Pancreas (tissue), 10 donors: ENCODE data around the gene DSCAML1. TPM values are rescaled to one million over a fixed set of nuclear protein-coding genes. Genes with fewer than 3 reads are reported as not detected.
"Not testable (repeated sequence)": the region's sequence is repeated elsewhere in the genome, so short reads cannot be mapped to it uniquely, and the experiment has no call there.

Experiments
- ATAC-seq, 4 donors: fragments of 200-7000 bp; cut with Tn5 transposase; one replicate each; pipeline versions ENCODE4 v1.8.0 to v1.9.1; 2020; ENCODE audit warnings: mild to moderate bottlenecking in 4 of 4, moderate library complexity in 4 of 4
- DNase-seq, 6 donors: peaks; one replicate each; pipeline ENCODE4 v3.0.0-alpha.2; 2020
- FAIRE-seq: peaks from 2 replicates; lab custom pipeline; 2012; peaks lifted over from hg19 to GRCh38; lab: Jason Lieb, UNC
- H3K27ac ChIP-seq, 4 donors: fragments of 200-600 bp; sonication (generic); 1 replicate in 3 of 4; 2 replicates in 1 of 4; pipeline versions ENCODE4 v1.5.0 to v1.8.0; 2020
- H3K27me3 ChIP-seq, 4 donors: fragments of 200-600 bp; one replicate each; pipeline ENCODE4 v1.8.0; 2021
- H3K36me3 ChIP-seq, 3 donors: fragments of 200-600 bp; sonication (generic) in 1 of 3; one replicate each; pipeline versions ENCODE4 v1.5.0 to v1.8.0; 2020 to 2021
- H3K4me1 ChIP-seq, 3 donors: fragments of 200-600 bp; one replicate each; pipeline ENCODE4 v1.8.0; 2021
- H3K4me3 ChIP-seq, 4 donors: fragments of 200-600 bp; sonication (generic) in 2 of 4; one replicate each; pipeline versions ENCODE4 v1.5.0 to v1.8.0; 2020 to 2021
- H3K9me3 ChIP-seq, 4 donors: fragments of 200-600 bp; one replicate each; pipeline ENCODE4 v1.8.0; 2021
- WGBS, 2 donors: extraction: QIAGEN DNeasy Blood & Tissue Kit; methylation state at CpG; one replicate each; pipeline ENCODE4 v1.1.7; 2013; 5-methylcytosine and 5-hydroxymethylcytosine counted together
- intact Hi-C, 3 donors: fragments of 100-400 bp; cut with DNase I; formaldehyde crosslinking; loops; one replicate each; pipeline versions ENCODE4 v1.11.1 to v1.14.2; 2022
- polyA plus RNA-seq, 2 donors: library from polyadenylated mRNA; stranded (reverse); fragments of 200-250 nt; gene quantifications; one replicate each; pipeline ENCODE4 v1.2.3, GENCODE V29; 2013
- total RNA-seq, 6 donors: library from RNA; stranded (reverse); fragmentation: NEBNext Ultra II Directional in 4 of 6; extraction: Animal tissue kit (Norgen Biotek cat#: 25700) in 4 of 6; gene quantifications; one replicate each; pipeline versions ENCODE4 v1.2.1 to v1.2.4, GENCODE V29; 2021 to 2023
- TF ChIP-seq, protein P1 (sequence below), 4 donors: fragments of 200-600 bp; sonication (generic) in 3 of 4; IDR thresholded peaks; one replicate each; pipeline versions ENCODE4 v1.5.0 to v1.8.0; 2021; ENCODE audit warnings: antibody characterized with exemption in 4 of 4
- donor health status: healthy with polysubstance abuse.
- donor health status: DM: no; HTN: no; CAD: no; lungs with moderate emphysema.
- donor health status: DM: no; HTN: no; CAD: no.
- donor health status: control.
- donor health status: control.
- donor health status: Bipolar disorder and iron deficiency.
- donor health status: DM: yes; HTN: yes; CAD: no.
- donor health status: DM: no; HTN: no; CAD: no.
- donor health status: DM: no; HTN: no; CAD: no.
- donor health status: DM: yes; HTN: yes; CAD: no.

DSCAML1 gene
- total and polyA plus RNA-seq, 8 donors = 0.69 to 2.7 (median 1.8) TPM

DNA sequence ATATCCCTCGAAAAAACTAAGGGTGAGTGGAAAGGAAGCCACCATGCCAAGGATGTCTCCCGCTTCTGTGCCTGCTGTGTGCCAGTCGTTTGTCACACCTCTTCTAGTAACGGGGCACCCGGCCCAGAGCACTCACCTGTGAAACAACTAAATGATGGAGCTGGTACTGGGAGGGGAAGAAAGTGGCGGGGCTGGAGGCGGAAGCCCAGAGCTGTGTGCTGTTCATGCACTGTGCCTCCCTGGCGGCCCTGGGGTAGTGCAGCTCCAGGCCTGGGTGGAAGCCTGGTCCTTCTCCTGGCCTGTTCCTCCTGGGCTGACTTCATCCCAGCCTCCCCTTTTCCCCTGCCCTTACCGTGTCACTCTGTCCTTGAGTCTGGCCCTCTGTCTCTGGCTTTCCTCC lies 339.2 kb downstream of the DSCAML1 start:
- FAIRE-seq = no peak
- no peaks in the 10 kb centered on the region for H3K27me3 ChIP-seq
- TF ChIP-seq, protein P1, sequence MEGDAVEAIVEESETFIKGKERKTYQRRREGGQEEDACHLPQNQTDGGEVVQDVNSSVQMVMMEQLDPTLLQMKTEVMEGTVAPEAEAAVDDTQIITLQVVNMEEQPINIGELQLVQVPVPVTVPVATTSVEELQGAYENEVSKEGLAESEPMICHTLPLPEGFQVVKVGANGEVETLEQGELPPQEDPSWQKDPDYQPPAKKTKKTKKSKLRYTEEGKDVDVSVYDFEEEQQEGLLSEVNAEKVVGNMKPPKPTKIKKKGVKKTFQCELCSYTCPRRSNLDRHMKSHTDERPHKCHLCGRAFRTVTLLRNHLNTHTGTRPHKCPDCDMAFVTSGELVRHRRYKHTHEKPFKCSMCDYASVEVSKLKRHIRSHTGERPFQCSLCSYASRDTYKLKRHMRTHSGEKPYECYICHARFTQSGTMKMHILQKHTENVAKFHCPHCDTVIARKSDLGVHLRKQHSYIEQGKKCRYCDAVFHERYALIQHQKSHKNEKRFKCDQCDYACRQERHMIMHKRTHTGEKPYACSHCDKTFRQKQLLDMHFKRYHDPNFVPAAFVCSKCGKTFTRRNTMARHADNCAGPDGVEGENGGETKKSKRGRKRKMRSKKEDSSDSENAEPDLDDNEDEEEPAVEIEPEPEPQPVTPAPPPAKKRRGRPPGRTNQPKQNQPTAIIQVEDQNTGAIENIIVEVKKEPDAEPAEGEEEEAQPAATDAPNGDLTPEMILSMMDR (IDR thresholded peaks at IDR 0.05) = no peak
- no peak overlapping the region for H3K4me3 ChIP-seq
- DNase-seq = peak in 3 of 6 donors; percentile 27 to 46 (median 29)
- H3K4me1 ChIP-seq = peaks cover 12 to 14% (median 13%) of the 10 kb centered on the region in 3 donors
- intact Hi-C loops = no loop called here
- H3K27ac ChIP-seq = peak overlapping the region in 3 of 4 donors; percentile 22 to 66 (median 32)
- no peaks in the 10 kb centered on the region for H3K36me3 ChIP-seq
- 26 to 45% methylated on average over 9 of the region's 9 CpGs for WGBS, 2 donors
- ATAC-seq = peak; percentile 63 to 80 (median 72)
- H3K9me3 ChIP-seq = no peaks in the 10 kb centered on the region

DNA sequence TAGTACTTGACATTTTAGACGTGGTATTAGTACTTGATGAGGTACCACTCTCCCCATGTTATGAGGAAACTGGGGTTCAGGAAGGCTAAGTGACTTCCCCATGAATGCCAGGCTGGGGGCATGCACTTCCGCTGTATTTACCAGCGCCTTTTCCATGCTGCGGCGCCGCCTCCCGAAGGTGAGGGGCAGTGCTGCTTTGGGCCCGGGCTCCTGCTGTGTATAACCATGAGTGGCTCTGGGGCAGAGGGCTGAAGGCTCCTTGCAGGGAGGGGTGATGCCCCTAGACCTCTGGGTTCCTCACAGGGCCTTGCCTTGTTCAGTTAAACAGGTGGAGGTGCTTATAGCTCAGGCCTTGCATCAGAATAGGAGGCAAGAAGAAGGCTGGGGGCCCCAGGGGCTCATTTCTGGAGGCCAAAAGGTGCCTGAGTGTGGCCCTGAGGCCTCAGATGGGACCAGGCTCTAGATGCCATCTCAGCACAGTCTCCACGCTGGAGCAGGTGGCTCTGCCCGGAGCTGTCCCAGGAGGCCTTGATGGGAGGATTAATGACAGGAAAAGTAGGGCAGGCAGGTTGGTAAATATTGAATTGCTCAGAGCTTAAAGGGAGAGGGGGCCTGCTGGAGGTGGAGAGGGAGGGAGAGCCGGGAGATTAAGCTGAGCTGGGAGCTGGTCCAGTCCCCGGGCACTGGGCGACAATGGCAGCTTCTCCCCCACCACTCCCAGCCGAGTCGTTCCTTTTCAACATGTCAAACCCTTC lies 339.8 kb downstream of the DSCAML1 start:
- Histone ChIP-seq H3K4me1 (peaks cover 12 to 14% (median 13%) of the 10 kb centered on the region in 3 donors), H3K4me3 (no peak overlapping the region), H3K36me3 (no peaks in the 10 kb centered on the region), H3K27me3 (no peaks in the 10 kb centered on the region), H3K27ac (peak overlapping the region in 3 of 4 donors; percentile 33 to 66 (median 33)), H3K9me3 (no peaks in the 10 kb centered on the region)
- intact Hi-C loops = no loop called here
- WGBS, 2 donors = 48 to 50% methylated on average over 15 of the region's 15 CpGs
- TF ChIP-seq, protein P1 (IDR thresholded peaks at IDR 0.05) = no peak
- no peak for FAIRE-seq
- peak in 4 of 6 donors; percentile 58 to 61 (median 60) for DNase-seq
- peak; percentile 89 to 93 (median 92) for ATAC-seq

DNA sequence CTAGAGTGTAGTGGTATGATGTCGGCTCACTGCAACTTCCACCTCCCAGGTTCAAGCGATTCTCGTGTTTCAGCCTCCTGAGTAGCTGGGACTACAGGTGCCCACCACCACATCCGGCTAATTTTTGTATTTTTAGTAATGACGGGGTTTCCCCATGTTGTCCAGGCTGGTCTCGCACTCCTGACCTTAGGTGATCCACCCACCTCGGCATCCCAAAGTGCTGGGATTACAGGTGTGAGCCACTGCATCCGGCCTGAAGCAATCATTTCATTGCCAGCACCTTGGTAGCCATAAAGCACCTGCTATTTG lies 340.3 kb downstream of the DSCAML1 start:
- H3K27me3 ChIP-seq, FAIRE-seq, DNase-seq, intact Hi-C loops, H3K4me3 ChIP-seq, ATAC-seq, H3K27ac ChIP-seq, H3K9me3 ChIP-seq, H3K36me3 ChIP-seq: not testable (repeated sequence)
- peaks cover 12 to 14% (median 13%) of the 10 kb centered on the region in 3 donors for H3K4me1 ChIP-seq
- 93% methylated on average over 8 of the region's 8 CpGs for WGBS, 2 donors

DNA sequence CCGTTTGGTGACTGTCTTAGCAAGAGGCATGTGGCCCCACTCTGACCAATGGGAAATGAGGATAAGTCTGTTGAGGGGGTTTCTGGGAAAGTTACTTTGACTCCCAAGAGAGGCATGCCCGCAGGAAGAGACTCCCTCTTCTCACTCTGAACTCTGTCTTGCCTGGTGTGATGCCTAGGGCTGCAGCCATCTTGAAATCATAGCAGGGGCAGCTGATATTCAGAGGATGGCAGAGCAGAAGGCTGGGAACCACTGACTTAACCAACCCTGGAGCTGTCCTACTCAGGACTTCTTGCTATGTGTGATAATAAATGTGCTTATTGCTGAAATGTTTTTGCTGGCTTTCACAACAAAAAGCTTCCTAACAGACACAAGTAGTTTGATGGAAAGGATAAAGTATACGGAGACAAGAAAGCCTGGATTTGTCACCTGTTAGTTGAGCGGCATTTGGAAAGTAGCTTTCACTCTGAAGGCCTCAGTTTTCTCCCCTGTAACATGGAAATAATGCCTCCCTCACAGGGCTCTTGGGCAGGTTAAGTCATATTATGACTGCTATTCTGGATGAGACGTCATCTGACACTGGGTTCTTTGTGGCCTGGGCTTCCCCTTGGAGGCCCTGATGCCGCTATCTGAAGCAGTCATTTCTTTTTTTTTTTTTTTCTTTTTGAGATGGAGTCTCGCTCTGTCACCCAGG lies 340.8 kb downstream of the DSCAML1 start:
- H3K27me3 ChIP-seq = no peaks in the 10 kb centered on the region
- no peaks in the 10 kb centered on the region for H3K9me3 ChIP-seq
- intact Hi-C loops = no loop called here
- TF ChIP-seq, protein P1 (IDR thresholded peaks at IDR 0.05) = no peak
- ATAC-seq (no peak), DNase-seq (no peak), FAIRE-seq (no peak)
- H3K4me3 ChIP-seq = no peak overlapping the region
- 92% methylated on average over 7 of the region's 7 CpGs for WGBS, 2 donors
- H3K27ac ChIP-seq = no peak overlapping the region
- H3K4me1 ChIP-seq = peaks cover 12 to 14% (median 13%) of the 10 kb centered on the region in 3 donors
- H3K36me3 ChIP-seq = no peaks in the 10 kb centered on the region

DNA sequence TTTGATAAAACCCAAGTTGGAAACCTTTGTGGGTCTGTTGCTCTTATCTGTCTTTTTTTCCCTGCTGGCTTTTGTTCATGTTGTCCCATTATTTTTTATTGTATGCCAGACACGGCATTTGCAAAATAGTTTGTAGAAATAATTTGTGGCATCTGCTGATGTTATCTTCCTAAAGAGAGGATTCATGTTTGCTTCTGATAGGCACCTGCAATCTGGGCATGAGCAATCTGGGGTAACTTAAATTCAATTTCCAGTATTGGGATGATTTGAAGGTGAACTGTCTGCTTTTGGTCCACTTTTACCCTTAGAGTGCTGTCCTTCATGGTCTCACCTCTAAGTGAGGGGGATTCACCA lies 342.5 kb downstream of the DSCAML1 start:
- intact Hi-C loops = no loop called here
- H3K27ac ChIP-seq = no peak overlapping the region
- no peak overlapping the region for H3K4me3 ChIP-seq
- H3K9me3 ChIP-seq = no peaks in the 10 kb centered on the region
- no peak for FAIRE-seq
- no peak for ATAC-seq
- TF ChIP-seq, protein P1 (IDR thresholded peaks at IDR 0.05) = no peak
- 76 to 95% methylated on average over 1 of the region's 1 CpG for WGBS, 2 donors
- H3K27me3 ChIP-seq = no peaks in the 10 kb centered on the region
- DNase-seq = no peak
- H3K4me1 ChIP-seq = peaks cover 12 to 14% (median 13%) of the 10 kb centered on the region in 3 donors
- H3K36me3 ChIP-seq = no peaks in the 10 kb centered on the region
